HG03095 (cell line): Measurements from ENCODE around the gene PMAIP1.
A peak's percentile ranks its signal among the peaks of the same experiment; 100 is the strongest.

Source experiments
- ATAC-seq: cut with Tn5 transposase; IDR thresholded peaks from one replicate; pipeline ENCODE4 v1.9.1; 2021; ENCODE audit warnings: moderate library complexity; ENCODE audit not compliant: unreplicated experiment

Gene PMAIP1

GRCh38 chr18:59911600-59911999 lies 11.8 kb downstream of the PMAIP1 start:
- no peak for ATAC-seq

GRCh38 chr18:59912007-59912550 lies 12.3 kb downstream of the PMAIP1 start:
- ATAC-seq: no peak

- ATAC-seq: no peak
These were observed 15.8 kb downstream of the PMAIP1 start for GRCh38 chr18:59915606-59916005.

- ATAC-seq: no peak
These were observed 16.9 kb downstream of the PMAIP1 start for GRCh38 chr18:59916746-59917145.

GRCh38 chr18:59917422-59917821 lies 17.6 kb downstream of the PMAIP1 start:
- no peak for ATAC-seq

- ATAC-seq: peak; percentile 49
These were observed 18.5 kb downstream of the PMAIP1 start for GRCh38 chr18:59918320-59918755.

- ATAC-seq: no peak
These were observed 19.2 kb downstream of the PMAIP1 start for GRCh38 chr18:59918997-59919396.

- peak; percentile 32 for ATAC-seq
These were observed 21.6 kb downstream of the PMAIP1 start for GRCh38 chr18:59921384-59921891.

GRCh38 chr18:59923539-59924196 lies 23.9 kb downstream of the PMAIP1 start:
- peak; percentile 41 for ATAC-seq

- no peak for ATAC-seq
These were observed 26.3 kb downstream of the PMAIP1 start for GRCh38 chr18:59926131-59926530.

GRCh38 chr18:59927246-59927825 lies 27.5 kb downstream of the PMAIP1 start:
- ATAC-seq: peak; percentile 71

GRCh38 chr18:59928201-59928600 lies 28.4 kb downstream of the PMAIP1 start:
- no peak for ATAC-seq

- no peak for ATAC-seq
These were observed 30.0 kb downstream of the PMAIP1 start for GRCh38 chr18:59929621-59930295.

GRCh38 chr18:59932401-59932800 lies 32.6 kb downstream of the PMAIP1 start:
- no peak for ATAC-seq

- ATAC-seq: no peak
These were observed 38.9 kb downstream of the PMAIP1 start for GRCh38 chr18:59938676-59939075.

GRCh38 chr18:59939127-59939526 lies 39.3 kb downstream of the PMAIP1 start:
- ATAC-seq: no peak

- ATAC-seq: no peak
These were observed 40.3 kb downstream of the PMAIP1 start for GRCh38 chr18:59940068-59940467.

- no peak for ATAC-seq
These were observed 41.5 kb downstream of the PMAIP1 start for GRCh38 chr18:59941331-59941730.

- no peak for ATAC-seq
These were observed 42.8 kb downstream of the PMAIP1 start for GRCh38 chr18:59942601-59943000.

- no peak for ATAC-seq
These were observed 45.7 kb downstream of the PMAIP1 start for GRCh38 chr18:59945544-59945943.

- peak; percentile 47 for ATAC-seq
These were observed 50.6 kb downstream of the PMAIP1 start for GRCh38 chr18:59950215-59950944.
